ENCODE data around the gene CCDC85B.
"Not testable (repeated sequence)": the region's sequence is repeated elsewhere in the genome, so short reads cannot be mapped to it uniquely, and the experiment has no call there.

The CCDC85B gene

DNA sequence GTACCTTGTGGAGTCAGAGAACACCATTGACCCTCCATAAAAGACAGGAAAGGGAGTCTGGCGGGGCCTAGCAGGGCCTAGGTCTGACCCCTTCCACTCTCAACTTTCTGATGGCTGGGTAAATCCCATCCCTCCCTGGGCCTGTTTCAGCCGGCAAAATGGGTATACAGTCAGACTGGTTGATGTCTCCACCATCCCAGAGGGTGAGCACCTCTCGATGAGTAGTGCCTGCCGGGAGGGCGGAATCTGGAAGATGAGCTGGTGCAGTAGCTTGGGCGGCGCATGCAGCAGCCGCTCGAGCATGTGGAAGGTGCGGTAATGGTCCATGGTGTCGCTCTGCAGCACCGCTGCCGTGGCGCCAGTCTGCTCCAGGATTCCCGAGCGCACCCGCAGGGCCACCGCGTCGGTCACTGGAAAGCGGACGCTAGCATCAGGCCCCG is 2.7 kb upstream of the CCDC85B start:
- DNase-seq = no peak

GRCh38 chr11:65888163-65888814 is 2.2 kb upstream of the CCDC85B start, which contains the start of gene FIBP:
TSS of gene FIBP (minus strand) at chr11:65888471. CDS start at chr11:65888418, 53 bp downstream.
- peak; percentile 90 for DNase-seq

DNA sequence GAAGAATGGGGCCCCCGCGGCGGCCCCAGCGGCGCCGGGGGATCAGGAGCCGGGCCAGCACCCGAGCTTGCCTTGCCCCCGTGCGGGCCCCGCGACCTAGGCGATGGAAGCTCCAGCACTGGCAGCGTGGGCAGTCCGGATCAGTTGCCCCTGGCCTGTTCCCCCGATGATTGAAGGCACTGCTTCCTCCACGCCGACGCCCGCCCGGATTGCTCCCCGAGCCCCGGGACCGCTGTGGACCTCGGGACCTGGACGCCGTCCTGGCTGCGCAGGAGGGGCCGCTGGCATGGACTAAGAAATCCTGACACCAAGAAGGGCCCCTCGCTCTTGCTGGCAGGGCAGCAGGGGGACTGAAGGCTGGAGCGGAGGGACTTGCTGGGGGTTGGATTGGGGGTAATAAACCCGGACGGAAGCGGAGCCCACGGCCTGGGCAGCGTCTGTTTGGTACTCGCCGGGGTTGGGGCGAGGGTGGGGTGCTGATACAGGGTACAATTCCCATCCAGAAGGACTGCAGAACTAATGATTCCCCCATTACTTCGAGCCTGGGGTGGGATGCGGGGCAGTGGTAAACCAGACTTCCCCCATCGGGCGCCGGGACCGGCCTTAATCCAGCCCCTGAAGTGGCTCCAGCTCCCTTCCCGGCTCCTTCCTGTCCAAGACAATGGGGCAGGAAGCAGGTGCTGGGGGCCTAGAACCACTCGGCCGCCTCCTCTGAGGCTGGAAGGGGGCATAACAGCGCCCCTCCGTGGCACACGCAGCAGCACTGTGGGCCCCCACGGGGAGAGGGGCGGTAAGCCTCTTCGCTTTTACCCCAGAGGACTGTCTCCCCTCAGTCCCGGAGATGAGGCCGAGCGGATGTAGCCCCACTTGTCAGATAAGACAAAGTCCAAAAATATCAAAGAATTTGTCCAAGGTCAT is 1.0 kb downstream of the CCDC85B start:
- no peak for DNase-seq

DNA sequence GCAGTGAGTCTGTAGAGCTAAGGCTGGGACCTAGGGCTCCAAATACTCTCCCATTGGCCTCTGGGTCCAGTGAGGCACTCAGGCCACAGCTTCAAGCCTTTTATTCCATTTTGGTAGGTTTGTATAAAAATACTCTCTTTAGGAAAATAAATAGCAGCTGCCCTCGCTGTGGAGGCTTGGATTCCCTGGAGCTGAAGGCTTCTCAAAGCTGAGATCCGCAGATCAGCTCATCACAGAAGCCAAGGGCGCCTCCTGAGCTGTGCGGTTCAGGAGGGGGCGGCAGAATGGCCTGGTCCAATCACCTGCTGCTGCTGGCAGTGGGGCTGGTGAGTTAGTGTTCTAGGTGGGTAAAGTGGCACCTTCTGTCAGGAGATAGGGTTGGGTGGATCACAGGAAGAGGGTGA is 1.7 kb downstream of the CCDC85B start:
- not testable (repeated sequence) for DNase-seq

DNA sequence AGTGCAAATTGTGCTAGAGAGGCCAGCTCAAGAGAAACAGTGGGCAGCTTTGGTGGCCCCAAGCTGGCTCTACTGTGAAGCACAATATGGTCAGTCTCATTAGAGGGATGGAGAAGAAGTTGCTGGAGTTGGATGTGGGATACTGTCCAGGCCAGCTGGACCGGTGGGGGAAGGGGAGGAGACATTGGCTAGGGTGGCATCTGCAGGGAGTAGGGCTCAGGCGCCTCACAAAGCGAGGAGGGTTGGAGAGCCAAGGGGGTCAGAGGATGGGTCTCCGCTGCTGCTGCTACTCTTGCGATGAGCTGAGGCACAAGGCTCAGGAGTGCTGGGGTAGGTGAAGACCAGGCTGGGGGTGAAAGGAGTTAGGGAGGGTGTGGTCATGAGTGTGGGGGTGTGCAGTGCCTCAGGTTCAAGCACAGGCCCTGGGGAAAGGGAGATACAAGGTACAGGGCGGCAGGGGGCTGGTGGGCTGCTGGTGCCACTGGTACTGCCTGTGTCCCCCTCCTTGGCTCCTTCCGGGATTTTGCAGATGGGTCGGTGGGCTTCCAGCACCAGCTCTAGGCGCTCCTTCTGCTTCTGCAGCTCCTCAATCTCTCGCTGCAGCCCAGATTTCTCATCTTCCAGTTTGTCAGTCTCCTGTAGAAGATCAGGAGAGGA is 2.3 kb downstream of the CCDC85B start:
- DNase-seq = no peak

DNA sequence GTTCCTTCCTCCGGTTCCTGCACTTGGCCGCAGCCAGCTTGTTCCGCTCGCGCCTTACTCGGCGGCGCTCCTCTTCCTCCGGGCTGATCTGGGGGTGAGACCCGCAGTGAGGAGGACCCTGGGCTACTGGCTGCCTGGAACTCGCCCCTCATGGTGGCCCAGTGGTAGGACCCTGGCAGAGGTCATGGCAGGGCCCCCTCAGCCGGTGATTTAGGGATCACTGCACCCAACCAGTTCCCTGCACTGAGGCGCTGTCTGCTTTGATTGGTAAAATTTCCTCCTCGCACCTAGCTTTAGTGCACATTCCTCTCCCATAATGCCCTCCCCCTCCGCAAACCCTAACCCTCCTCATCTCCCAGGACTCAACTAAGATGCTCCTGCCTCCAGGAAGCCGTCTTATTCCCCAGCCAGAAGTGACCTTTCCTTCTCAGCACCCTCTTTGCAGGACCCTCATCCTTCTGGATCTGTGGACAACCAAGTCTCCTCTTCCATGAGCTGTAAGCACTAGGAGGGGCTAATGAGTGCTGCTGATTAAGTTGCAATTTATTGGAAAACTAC is 3.6 kb downstream of the CCDC85B start:
- peak; percentile 35 for DNase-seq

GRCh38 chr11:65895482-65895981 is 5.1 kb downstream of the CCDC85B start:
- DNase-seq = no peak

DNA sequence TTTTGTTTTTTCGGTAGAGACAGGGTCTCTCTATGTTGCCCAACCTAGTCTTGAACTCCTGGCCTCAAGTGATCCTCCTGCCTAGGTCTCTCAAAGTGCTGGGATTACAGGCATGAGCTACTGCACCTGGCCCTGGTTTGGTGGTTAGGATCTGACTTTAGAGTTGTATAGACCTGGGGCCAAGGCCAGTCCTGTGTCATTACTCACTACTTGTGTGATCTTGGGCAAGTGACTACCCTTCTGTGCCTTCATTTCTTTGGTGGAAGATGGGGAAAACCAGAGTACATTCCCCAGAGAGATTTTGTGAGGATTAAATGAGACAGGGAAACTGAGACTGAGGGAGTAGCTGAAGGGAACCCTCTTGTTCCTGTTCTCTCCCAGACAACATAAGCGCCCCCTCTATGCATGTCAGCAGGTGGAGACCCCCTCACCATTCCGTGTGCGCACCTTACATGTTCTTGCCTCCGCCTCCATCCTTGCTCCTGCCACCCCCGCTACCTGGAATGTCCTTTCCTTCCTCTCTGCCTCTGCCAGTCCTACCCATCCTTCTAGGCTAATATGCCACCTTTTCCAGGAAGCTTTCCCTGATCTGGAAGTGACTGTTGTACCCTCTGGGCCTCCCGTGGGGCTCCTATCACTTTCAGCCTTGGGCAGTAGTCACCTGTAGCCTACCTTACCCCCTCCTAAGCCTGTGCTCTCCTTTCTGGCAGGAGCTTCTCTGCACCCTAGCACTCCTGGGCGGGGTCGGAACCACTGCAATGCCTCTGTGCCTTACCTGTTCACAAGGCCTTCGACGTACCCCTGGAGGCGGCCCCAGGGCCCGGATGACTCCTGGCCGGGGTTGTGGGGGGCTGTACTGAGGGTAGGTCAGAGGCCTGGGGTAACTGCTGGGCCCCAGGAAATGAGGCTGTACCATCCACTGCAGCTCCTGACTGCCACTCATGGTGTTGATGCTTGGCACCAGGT is 5.8 kb downstream of the CCDC85B start:
- DNase-seq = no peak

GRCh38 chr11:65897020-65897471 is 6.6 kb downstream of the CCDC85B start:
- DNase-seq = no peak

- no peak for DNase-seq
Observed at GRCh38 chr11:65898656-65899355, 8.3 kb downstream of the CCDC85B start.

GRCh38 chr11:65899356-65900124 is 9.1 kb downstream of the CCDC85B start:
- DNase-seq = peak; percentile 30

DNA sequence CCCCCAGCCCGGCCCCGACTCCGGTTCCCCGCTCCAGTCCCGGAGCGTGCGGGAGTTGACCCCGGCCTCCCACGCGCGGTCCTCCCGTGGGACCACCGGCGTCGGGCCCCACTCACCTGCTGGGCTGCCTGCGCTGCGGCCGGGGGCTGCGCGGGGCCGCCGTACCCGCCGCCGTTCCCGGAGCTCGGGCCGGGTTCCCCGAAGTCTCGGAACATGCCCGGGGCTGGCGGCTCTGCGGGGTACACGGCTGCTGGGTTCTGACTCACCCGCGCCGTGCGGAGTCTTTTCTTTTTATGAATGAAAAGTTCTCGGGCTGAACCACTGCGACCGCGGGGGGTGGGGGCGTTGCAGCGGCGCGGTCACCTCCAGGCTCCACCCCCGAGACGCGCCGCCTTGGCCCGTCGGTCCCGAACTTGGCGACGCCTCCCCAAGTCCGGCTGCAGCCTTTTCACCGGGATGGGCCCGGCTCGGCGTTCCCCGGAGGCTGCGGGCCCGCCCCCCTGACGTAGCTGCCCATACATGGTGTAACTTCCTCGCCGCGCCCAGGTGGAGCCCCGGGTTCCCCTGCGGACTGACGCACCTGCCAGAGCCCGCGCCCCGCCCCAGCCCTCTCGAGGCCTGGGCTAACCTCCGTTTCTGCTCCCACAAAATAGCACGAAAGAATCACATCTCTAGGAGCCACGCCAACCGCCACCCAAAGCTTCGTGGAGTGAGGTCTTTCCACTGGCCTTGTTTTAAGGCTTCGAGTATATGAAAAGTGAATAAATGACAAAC is 9.8 kb downstream of the CCDC85B start, which contains the start of gene FOSL1:
Gene FOSL1, minus strand, starts transcription at position 264 of the 774 bp plus-strand sequence. Its CDS starts 49 bp downstream, at position 215.
- peak; percentile 93 for DNase-seq

DNA sequence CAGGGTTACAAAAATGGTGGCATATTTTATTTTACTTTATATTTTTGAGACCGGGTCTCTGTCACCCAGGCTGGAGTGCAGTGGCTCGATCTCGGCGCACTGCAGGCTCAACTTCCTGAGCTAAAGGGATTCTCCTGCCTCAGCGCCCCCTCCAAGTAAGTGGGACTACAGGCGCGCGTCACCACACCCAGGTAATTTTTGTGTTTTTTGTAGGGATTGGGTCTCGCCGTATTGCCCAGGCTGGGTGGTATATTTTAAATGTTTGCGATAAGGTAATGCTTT is 10.4 kb downstream of the CCDC85B start:
- DNase-seq = no peak

DNA sequence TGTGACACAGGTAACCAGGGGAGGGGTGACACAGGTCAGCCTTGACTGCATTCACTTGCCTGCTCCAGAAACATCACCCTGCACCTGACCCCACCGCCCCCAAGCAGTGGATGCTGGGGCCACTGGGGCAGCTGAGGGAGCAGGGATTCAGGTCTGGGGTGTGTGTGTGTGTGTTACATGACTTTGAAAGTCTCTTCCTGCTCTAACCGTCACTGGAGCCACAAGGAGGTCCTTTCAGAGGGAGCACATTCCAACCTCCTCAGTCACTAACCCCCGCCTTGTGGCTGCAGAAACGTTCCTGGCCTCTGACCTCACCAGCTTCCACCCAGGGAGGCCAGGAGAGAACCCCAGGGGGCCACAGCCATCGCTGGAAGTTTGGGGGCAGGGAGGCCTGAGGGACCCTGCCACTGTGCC is 12.6 kb downstream of the CCDC85B start:
- no peak for DNase-seq

GRCh38 chr11:65903715-65904114 is 13.2 kb downstream of the CCDC85B start:
- no peak for DNase-seq

GRCh38 chr11:65906602-65907001 is 16.1 kb downstream of the CCDC85B start:
- no peak for DNase-seq

DNA sequence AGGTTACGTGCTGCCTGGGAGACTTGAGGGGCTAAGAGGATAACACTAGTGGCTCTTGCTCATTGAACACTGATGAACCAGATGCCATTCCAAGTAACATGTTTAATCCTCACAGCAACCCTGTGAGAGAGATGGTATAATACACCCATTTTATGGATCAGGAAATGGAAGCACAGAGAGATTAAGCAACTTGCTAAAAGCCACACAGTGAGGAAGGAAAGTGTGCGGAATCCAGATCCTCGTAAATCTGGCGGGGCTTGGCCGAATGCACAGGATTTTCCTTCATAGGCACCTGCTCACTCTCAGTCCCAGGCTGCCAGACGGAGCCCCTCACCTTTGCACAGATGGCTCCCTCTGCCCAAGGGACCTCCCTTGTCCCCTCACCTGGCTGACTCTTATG is 17.4 kb downstream of the CCDC85B start:
- no peak for DNase-seq

DNA sequence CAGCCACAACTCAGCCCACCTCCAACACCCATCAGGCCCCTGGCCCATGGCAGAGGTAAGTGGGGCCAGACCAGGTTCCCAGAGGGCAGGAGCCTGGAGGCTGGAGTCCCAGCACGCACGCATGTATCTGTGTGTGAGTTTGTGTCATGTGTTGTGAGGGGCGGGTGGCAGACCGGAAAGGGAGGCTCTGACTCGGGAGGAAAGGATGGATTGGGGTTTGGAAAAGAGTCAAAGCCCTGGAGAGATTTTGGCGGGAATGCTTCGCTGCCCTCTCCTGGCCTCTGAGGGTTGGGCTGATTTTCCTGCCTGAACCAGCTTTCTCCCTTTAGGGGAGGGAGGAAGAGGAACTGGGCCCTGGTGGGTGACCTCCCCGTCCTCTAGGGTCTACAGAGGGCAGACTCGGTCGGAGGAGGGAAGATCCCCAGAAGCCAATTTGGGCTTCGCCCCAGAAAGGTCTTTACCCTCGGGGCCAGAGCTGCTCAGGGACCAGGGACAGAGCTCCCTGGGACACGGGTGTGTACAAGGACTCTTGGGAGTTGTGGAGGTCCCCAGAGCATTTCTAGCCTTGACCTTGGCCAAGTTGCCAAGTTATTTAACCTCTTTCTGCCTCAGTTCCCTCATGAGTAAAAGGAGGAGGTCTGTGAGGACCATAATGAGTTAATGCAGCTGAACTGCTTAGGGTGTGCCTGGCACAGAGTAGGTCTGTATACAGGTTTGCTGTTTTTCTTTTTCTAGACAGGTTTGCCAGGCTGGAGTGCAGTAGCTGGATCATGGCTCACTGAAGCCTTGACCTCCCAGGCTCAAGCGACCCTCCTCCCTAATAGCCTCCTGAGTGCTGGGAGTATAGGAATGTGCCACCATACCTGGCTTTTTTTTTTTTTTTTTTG is 21.5 kb downstream of the CCDC85B start:
- DNase-seq = no peak
